ENCODE data around the gene GTPBP1.

The GTPBP1 gene

GRCh38 chr22:38705235-38706100 is at the start of gene GTPBP1:
Gene GTPBP1 (plus strand): TSS chr22:38705944. CDS start chr22:38705956, 12 bp downstream.
- peak; percentile 98 for DNase-seq

- peak; percentile 89 for DNase-seq
These were observed 49.3 kb upstream of the GTPBP1 start, which contains the start of the genes CBY1 and FAM227A for GRCh38 chr22:38656256-38657044. Gene CBY1 (plus strand): TSS chr22:38656638. CDS start chr22:38668055, 11,417 bp downstream. Gene FAM227A (minus strand): TSS chr22:38656392. CDS start chr22:38650168, 6,224 bp downstream.

GRCh38 chr22:38657045-38657909 is 48.5 kb upstream of the GTPBP1 start:
- DNase-seq, result no peak

- no peak for DNase-seq
These were observed 30.9 kb upstream of the GTPBP1 start for GRCh38 chr22:38674888-38675287.

- DNase-seq, result no peak
These were observed 29.9 kb upstream of the GTPBP1 start for GRCh38 chr22:38675833-38676232.

- DNase-seq, result peak; percentile 42
These were observed 24.0 kb upstream of the GTPBP1 start, which contains the start of gene TOMM22 for GRCh38 chr22:38681582-38682335. Gene TOMM22 (plus strand): TSS chr22:38681957. CDS start chr22:38681979, 22 bp downstream.

- no peak for DNase-seq
These were observed 20.8 kb upstream of the GTPBP1 start for GRCh38 chr22:38684895-38685294.

- DNase-seq, result no peak
These were observed 20.0 kb upstream of the GTPBP1 start for GRCh38 chr22:38685761-38686160.

- DNase-seq, result no peak
These were observed 16.1 kb upstream of the GTPBP1 start for GRCh38 chr22:38689651-38690050.

- DNase-seq, result no peak
These were observed 11.7 kb upstream of the GTPBP1 start for GRCh38 chr22:38694049-38694448.

- DNase-seq, result no peak
These were observed 10.8 kb upstream of the GTPBP1 start for GRCh38 chr22:38694940-38695339.

- DNase-seq, result no peak
These were observed 8.9 kb upstream of the GTPBP1 start for GRCh38 chr22:38696606-38697424.

GRCh38 chr22:38697425-38698089 is 8.2 kb upstream of the GTPBP1 start:
- no peak for DNase-seq

- no peak for DNase-seq
These were observed 7.2 kb upstream of the GTPBP1 start for GRCh38 chr22:38698407-38699094.

- no peak for DNase-seq
These were observed 6.6 kb upstream of the GTPBP1 start for GRCh38 chr22:38699143-38699542.

GRCh38 chr22:38699784-38700183 is 6.0 kb upstream of the GTPBP1 start:
- no peak for DNase-seq

- no peak for DNase-seq
These were observed 5.4 kb upstream of the GTPBP1 start for GRCh38 chr22:38700270-38700788.

GRCh38 chr22:38700789-38701628 is 4.7 kb upstream of the GTPBP1 start, which contains the start of gene JOSD1:
Gene JOSD1 (minus strand): TSS chr22:38700943. CDS start chr22:38699987, 956 bp downstream.
- DNase-seq, result peak; percentile 73
